Activated CD4-positive, alpha-beta T cell treated with anti-CD3 and anti-CD28 coated beads, Interleukin-2, amount 10 ng/mL, durations not matched to agents 7 days and 5 days (primary cell): ENCODE results near the gene SMOC1. TPM values are rescaled to one million over a fixed set of nuclear protein-coding genes. Genes with fewer than 3 reads are reported as not detected.

Experiments
- CTCF ChIA-PET: fragments of 350-600 bp; sonication (Branson Sonifier 250); formaldehyde crosslinking; loops from one replicate; lab custom pipeline; 2021; ENCODE audit warnings: antibody characterized with exemption; lab: Charles Lee
- POLR2A ChIA-PET: fragments of 350-600 bp; sonication (Branson Sonifier 250); formaldehyde crosslinking; loops from one replicate; lab custom pipeline; 2021; ENCODE audit warnings: antibody characterized with exemption; lab: Charles Lee
- DNase-seq: peaks from one replicate; pipeline ENCODE4 v3.0.0-alpha.2; 2020
- H3K27ac Mint-ChIP-seq: one replicate; pipeline ENCODE4 v1.8.0; 2021; ENCODE audit warnings: mild to moderate bottlenecking, moderate library complexity, mixed read lengths
- H3K27me3 Mint-ChIP-seq: one replicate; pipeline ENCODE4 v1.8.0; 2021; ENCODE audit warnings: mixed read lengths
- H3K36me3 Mint-ChIP-seq: one replicate; pipeline ENCODE4 v1.8.0; 2021; ENCODE audit warnings: low read depth, mixed read lengths
- H3K4me1 Mint-ChIP-seq: one replicate; pipeline ENCODE4 v1.8.0; 2021; ENCODE audit warnings: mixed read lengths
- H3K4me3 Mint-ChIP-seq: one replicate; pipeline ENCODE4 v1.8.0; 2021; ENCODE audit warnings: mild to moderate bottlenecking, moderate library complexity, mixed read lengths
- H3K9me3 Mint-ChIP-seq: one replicate; pipeline ENCODE4 v1.8.0; 2021; ENCODE audit warnings: mixed read lengths
- total RNA-seq, 2 experiments: library from RNA; stranded (reverse); gene quantifications; one replicate each; pipeline ENCODE4 v1.2.3, GENCODE V29; 2021

Gene SMOC1
- total RNA-seq, 2 experiments from 2014 or later: not detected

- H3K9me3 Mint-ChIP-seq: no peaks in the 10 kb centered on the region
- peaks cover 10% of the 10 kb centered on the region for H3K27me3 Mint-ChIP-seq
- POLR2A ChIA-PET: no interaction called here
- H3K4me3 Mint-ChIP-seq: no peak overlapping the region
- H3K36me3 Mint-ChIP-seq: no peaks in the 10 kb centered on the region
- CTCF ChIA-PET: interaction anchor here (0.6 kb wide), 1 partner anchor 31 kb away, joined by 3 read pairs; no protein-coding TSS in a partner anchor
- DNase-seq: no peak
- no peaks in the 10 kb centered on the region for H3K4me1 Mint-ChIP-seq
- no peak overlapping the region for H3K27ac Mint-ChIP-seq
Observed at GRCh38 chr14:69850736-69851112, 28.5 kb upstream of the SMOC1 start.

DNA sequence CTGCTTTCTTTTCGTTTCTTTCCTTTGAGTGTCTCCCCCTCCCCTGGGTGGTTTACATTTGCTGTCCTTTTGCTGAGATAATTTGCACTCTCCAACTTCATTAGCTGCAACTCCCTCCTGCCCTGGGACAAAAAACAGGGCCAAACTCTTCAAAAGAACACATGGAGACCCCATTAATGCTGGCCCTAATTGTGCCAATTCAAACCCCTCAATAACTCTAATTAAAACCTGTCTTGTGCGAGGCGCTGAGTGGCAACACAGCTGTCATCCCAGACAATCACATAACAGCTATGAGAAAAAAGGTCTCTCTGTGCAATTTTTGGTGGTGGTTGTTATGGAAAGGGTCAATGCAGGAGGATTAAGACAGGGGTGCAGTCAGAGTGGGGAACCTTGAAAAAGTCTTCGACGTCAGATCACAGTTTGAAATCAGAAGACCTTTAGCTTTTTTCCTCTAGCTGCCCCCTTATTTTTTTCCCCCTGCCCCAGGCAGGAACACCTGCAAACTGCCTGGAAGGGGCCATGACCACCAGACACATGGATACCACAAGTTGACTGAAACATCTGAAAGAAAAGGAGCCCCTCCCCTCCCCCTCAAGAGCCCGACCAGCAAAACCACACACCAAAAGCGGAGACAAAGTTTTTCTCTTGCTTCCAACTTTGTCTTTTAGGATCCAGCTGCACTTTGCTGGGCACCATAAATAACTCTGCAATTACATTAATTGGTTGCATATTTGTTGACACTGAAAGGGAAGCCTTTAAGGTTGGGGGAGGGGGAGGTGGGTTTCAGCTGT, 26.5 kb upstream of the SMOC1 start:
- DNase-seq: no peak
- peaks cover 10% of the 10 kb centered on the region for H3K27me3 Mint-ChIP-seq
- no peaks in the 10 kb centered on the region for H3K4me1 Mint-ChIP-seq
- H3K4me3 Mint-ChIP-seq: no peak overlapping the region
- no peak overlapping the region for H3K27ac Mint-ChIP-seq
- H3K9me3 Mint-ChIP-seq: no peaks in the 10 kb centered on the region
- ChIA-PET CTCF (interaction anchor here (1.2 kb wide), 1 partner anchor 10 kb away, joined by 3 read pairs; no protein-coding TSS in a partner anchor), POLR2A (no interaction called here)
- no peaks in the 10 kb centered on the region for H3K36me3 Mint-ChIP-seq

GRCh38 chr14:69853774-69854173, 25.4 kb upstream of the SMOC1 start:
- no peaks in the 10 kb centered on the region for H3K4me1 Mint-ChIP-seq
- H3K9me3 Mint-ChIP-seq: no peaks in the 10 kb centered on the region
- no peak for DNase-seq
- H3K27me3 Mint-ChIP-seq: peaks cover 10% of the 10 kb centered on the region
- H3K36me3 Mint-ChIP-seq: no peaks in the 10 kb centered on the region
- ChIA-PET POLR2A (no interaction called here), CTCF (no interaction called here)
- no peak overlapping the region for H3K4me3 Mint-ChIP-seq
- no peak overlapping the region for H3K27ac Mint-ChIP-seq

DNA sequence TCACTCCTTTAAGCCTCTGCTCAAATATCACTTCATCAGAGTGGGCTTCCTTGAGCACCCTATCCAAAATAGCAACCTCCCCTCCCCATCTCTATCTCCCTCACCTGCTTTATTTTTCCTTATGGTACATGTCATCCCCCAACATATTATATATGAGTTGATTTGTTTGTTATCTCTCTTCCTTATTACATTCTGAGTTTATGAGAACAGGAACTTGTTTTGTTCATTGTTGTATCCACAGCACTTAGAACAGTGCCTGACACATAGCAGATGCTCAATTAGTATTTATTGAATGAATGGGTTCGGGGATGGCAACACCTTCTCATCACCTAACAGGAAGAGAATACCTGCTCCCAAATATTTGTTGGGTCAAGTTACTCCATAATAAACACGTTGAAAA, 24.6 kb upstream of the SMOC1 start:
- H3K4me1 Mint-ChIP-seq: no peaks in the 10 kb centered on the region
- H3K9me3 Mint-ChIP-seq: no peaks in the 10 kb centered on the region
- CTCF ChIA-PET: no interaction called here
- POLR2A ChIA-PET: no interaction called here
- H3K27ac Mint-ChIP-seq: no peak overlapping the region
- H3K4me3 Mint-ChIP-seq: no peak overlapping the region
- peaks cover 10% of the 10 kb centered on the region for H3K27me3 Mint-ChIP-seq
- no peaks in the 10 kb centered on the region for H3K36me3 Mint-ChIP-seq
- no peak for DNase-seq

DNA sequence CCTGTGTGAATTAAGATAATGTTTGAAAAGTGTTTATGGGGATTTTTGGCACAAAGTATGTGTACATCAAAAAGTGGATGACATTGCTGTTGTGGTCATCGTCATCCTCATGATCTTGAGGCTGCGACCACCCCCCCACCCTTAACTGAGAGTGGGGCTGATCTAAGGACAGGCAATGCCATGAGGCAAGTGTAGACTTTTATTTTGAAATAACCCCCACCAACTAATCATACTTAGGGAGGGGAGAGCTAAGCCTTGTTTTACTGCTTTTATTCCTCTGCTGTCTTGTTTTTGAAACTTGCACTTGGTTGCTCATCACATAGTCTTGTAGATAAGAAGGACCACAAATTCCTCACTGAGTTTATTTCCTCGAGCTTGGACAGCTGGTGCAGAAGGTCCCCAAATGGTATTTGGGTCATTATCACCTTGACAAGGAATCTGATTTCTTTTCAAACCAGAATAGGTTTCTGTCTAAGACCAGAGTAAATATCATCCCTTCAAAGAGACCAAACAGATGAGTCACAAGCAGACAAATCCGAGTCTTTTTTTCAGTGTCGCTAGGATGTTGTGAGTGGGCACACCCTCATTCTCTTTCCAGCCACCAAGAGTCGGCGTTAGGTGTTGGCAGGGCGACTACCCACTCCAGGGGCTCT, 23.9 kb upstream of the SMOC1 start:
- POLR2A ChIA-PET: no interaction called here
- CTCF ChIA-PET: interaction anchor here (0.5 kb wide), 1 partner anchor 11 kb away, joined by 4 read pairs; no protein-coding TSS in a partner anchor

GRCh38 chr14:69858801-69859200, 20.4 kb upstream of the SMOC1 start:
- H3K36me3 Mint-ChIP-seq: no peaks in the 10 kb centered on the region
- no peaks in the 10 kb centered on the region for H3K4me1 Mint-ChIP-seq
- CTCF ChIA-PET: no interaction called here
- no peaks in the 10 kb centered on the region for H3K9me3 Mint-ChIP-seq
- H3K27me3 Mint-ChIP-seq: peaks cover 8% of the 10 kb centered on the region
- DNase-seq: no peak
- POLR2A ChIA-PET: no interaction called here
- H3K27ac Mint-ChIP-seq: no peak overlapping the region
- H3K4me3 Mint-ChIP-seq: no peak overlapping the region

More for the DNA sequence above, 23.9 kb upstream of the SMOC1 start:
- H3K27me3 Mint-ChIP-seq: peaks cover 10% of the 10 kb centered on the region
- H3K4me3 Mint-ChIP-seq: no peak overlapping the region
- no peaks in the 10 kb centered on the region for H3K9me3 Mint-ChIP-seq
- DNase-seq: no peak
- no peak overlapping the region for H3K27ac Mint-ChIP-seq
- H3K36me3 Mint-ChIP-seq: no peaks in the 10 kb centered on the region
- H3K4me1 Mint-ChIP-seq: no peaks in the 10 kb centered on the region

GRCh38 chr14:69859591-69859990, 19.6 kb upstream of the SMOC1 start:
- Mint-ChIP-seq H3K9me3 (peaks cover 1% of the 10 kb centered on the region), H3K4me3 (no peak overlapping the region), H3K36me3 (no peaks in the 10 kb centered on the region), H3K27me3 (peaks cover 7% of the 10 kb centered on the region), H3K27ac (no peak overlapping the region), H3K4me1 (no peaks in the 10 kb centered on the region)
- CTCF ChIA-PET: no interaction called here
- POLR2A ChIA-PET: no interaction called here
- no peak for DNase-seq

DNA sequence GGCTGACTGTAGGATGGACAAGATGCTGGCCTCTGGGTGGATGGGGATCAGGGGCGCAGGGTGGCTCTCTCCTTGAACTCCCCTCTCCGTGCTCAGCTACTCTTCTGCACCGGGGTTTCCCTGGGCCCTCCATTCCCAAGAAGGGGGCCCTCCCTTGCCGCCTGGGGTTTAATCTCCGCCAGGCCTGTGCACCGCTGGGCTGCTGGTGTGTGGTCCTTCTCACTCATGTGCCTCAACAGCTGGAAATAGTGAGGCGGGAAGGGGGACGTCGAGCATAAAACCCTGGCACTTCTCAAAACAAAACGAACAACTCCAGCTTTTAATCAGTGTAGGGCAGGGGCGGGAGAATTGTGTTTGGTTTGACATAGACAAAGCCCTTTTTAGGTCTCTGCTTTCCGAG, 19.0 kb upstream of the SMOC1 start:
- peaks cover 3% of the 10 kb centered on the region for H3K9me3 Mint-ChIP-seq
- H3K36me3 Mint-ChIP-seq: no peaks in the 10 kb centered on the region
- no peak overlapping the region for H3K4me3 Mint-ChIP-seq
- POLR2A ChIA-PET: no interaction called here
- no peaks in the 10 kb centered on the region for H3K4me1 Mint-ChIP-seq
- H3K27ac Mint-ChIP-seq: no peak overlapping the region
- CTCF ChIA-PET: no interaction called here
- DNase-seq: no peak
- H3K27me3 Mint-ChIP-seq: peaks cover 2% of the 10 kb centered on the region

DNA sequence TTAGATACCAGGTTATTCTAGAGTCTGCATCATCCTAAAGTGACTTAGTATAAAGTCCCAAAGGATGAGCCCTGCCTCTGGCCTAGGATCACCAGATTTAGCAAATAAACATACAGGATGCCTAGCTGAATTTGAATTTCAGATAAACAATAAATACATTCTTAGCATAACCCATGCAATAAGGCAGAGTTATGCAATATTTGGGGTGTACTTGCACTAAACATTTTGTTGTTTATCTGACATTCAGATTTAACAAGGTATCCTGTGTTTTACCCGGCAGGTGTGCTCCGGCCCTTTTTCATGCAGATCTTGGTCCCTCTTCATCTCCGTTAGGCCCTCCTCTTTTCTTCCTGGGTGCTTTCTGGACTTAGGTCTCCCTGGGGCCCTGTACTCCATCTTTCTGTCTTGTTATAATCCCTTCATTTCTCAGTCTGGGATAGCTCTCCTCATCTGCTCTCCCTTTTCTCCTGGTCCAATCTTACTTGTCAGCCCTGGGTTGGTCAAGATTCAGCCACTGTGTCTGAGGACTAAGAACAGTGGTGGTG, 18.1 kb upstream of the SMOC1 start:
- no peaks in the 10 kb centered on the region for H3K27me3 Mint-ChIP-seq
- no peak overlapping the region for H3K4me3 Mint-ChIP-seq
- no peak for DNase-seq
- ChIA-PET CTCF (no interaction called here), POLR2A (no interaction called here)
- peaks cover 3% of the 10 kb centered on the region for H3K9me3 Mint-ChIP-seq
- no peak overlapping the region for H3K27ac Mint-ChIP-seq
- no peaks in the 10 kb centered on the region for H3K4me1 Mint-ChIP-seq
- H3K36me3 Mint-ChIP-seq: no peaks in the 10 kb centered on the region

DNA sequence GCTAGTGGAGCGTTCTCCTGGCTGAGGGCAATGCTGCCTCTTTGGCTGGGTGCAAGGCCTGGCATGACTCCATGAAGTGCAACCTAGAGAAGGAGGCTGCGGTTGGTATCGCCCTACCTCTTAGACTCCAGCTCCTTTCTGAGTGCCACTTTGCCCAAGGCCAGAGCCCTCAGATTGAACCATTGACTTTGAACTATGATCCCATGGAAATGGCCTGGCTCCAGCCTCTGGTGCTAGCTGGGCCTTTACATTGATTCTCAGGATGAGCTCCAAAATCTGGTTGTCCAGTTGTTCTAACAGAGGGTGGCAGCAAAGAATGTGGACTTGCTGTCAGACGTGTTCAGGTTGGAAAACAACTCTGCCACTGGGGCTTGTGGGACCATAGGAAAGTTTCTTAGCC, 16.1 kb upstream of the SMOC1 start:
- H3K4me1 Mint-ChIP-seq: no peaks in the 10 kb centered on the region
- POLR2A ChIA-PET: no interaction called here
- peaks cover 3% of the 10 kb centered on the region for H3K9me3 Mint-ChIP-seq
- peaks cover 4% of the 10 kb centered on the region for H3K27me3 Mint-ChIP-seq
- no peak overlapping the region for H3K27ac Mint-ChIP-seq
- DNase-seq: no peak
- CTCF ChIA-PET: interaction anchor here (1.0 kb wide), 1 partner anchor 10 kb away, joined by 3 read pairs; no protein-coding TSS in a partner anchor
- H3K36me3 Mint-ChIP-seq: no peaks in the 10 kb centered on the region
- no peak overlapping the region for H3K4me3 Mint-ChIP-seq

- no peaks in the 10 kb centered on the region for H3K36me3 Mint-ChIP-seq
- H3K27me3 Mint-ChIP-seq: peaks cover 6% of the 10 kb centered on the region
- H3K27ac Mint-ChIP-seq: no peak overlapping the region
- ChIA-PET POLR2A (no interaction called here), CTCF (interaction anchor here (0.6 to 1.5 kb wide), 3 partner anchors 10 to 325 kb away, joined by 3 to 6 read pairs (median 4); no protein-coding TSS in a partner anchor)
- H3K4me1 Mint-ChIP-seq: no peaks in the 10 kb centered on the region
- peaks cover 5% of the 10 kb centered on the region for H3K9me3 Mint-ChIP-seq
- no peak for DNase-seq
- no peak overlapping the region for H3K4me3 Mint-ChIP-seq
Observed at GRCh38 chr14:69865701-69866365, 13.4 kb upstream of the SMOC1 start.

- no peak for DNase-seq
- ChIA-PET POLR2A (no interaction called here), CTCF (no interaction called here)
- H3K9me3 Mint-ChIP-seq: peaks cover 5% of the 10 kb centered on the region
- H3K27ac Mint-ChIP-seq: no peak overlapping the region
- H3K36me3 Mint-ChIP-seq: no peaks in the 10 kb centered on the region
- H3K27me3 Mint-ChIP-seq: peaks cover 13% of the 10 kb centered on the region
- H3K4me3 Mint-ChIP-seq: no peak overlapping the region
- H3K4me1 Mint-ChIP-seq: no peaks in the 10 kb centered on the region
Observed at GRCh38 chr14:69868363-69868963, 10.8 kb upstream of the SMOC1 start.
